NCI-H128 (cell line): ENCODE data around the gene MFGE8.

Experiments used
- DNase-seq: peaks from one replicate; lab custom pipeline; 2025; ENCODE audit not compliant: unreplicated experiment; lab: John Stamatoyannopoulos, UW

Gene MFGE8

GRCh38 chr15:88900309-88900981 lies 12.7 kb downstream of the MFGE8 start:
- no peak for DNase-seq

- DNase-seq, result no peak
These were observed 13.9 kb downstream of the MFGE8 start for GRCh38 chr15:88899251-88899650.

GRCh38 chr15:88898736-88899135 lies 14.4 kb downstream of the MFGE8 start:
- no peak for DNase-seq

- DNase-seq, result no peak
These were observed 15.6 kb downstream of the MFGE8 start for GRCh38 chr15:88897456-88898194.

GRCh38 chr15:88897142-88897455 lies 16.1 kb downstream of the MFGE8 start:
- DNase-seq, result no peak

GRCh38 chr15:88896333-88897033 lies 16.7 kb downstream of the MFGE8 start:
- no peak for DNase-seq

GRCh38 chr15:88894819-88895767 lies 18.1 kb downstream of the MFGE8 start, which contains the start of gene HAPLN3:
TSS of gene HAPLN3 (minus strand) at chr15:88895544. CDS start at chr15:88887298, 8,246 bp downstream.
- DNase-seq, result no peak

GRCh38 chr15:88894348-88894818 lies 18.8 kb downstream of the MFGE8 start:
- no peak for DNase-seq

GRCh38 chr15:88891540-88892254 lies 21.5 kb downstream of the MFGE8 start:
- DNase-seq, result no peak

- DNase-seq, result no peak
These were observed 22.7 kb downstream of the MFGE8 start for GRCh38 chr15:88890495-88890894.

GRCh38 chr15:88888719-88889118 lies 24.5 kb downstream of the MFGE8 start:
- no peak for DNase-seq

- no peak for DNase-seq
These were observed 26.1 kb downstream of the MFGE8 start for GRCh38 chr15:88887068-88887580.

GRCh38 chr15:88882785-88883184 lies 30.4 kb downstream of the MFGE8 start:
- DNase-seq, result no peak

GRCh38 chr15:88881775-88882174 lies 31.4 kb downstream of the MFGE8 start:
- DNase-seq, result no peak

GRCh38 chr15:88880944-88881740 lies 32.0 kb downstream of the MFGE8 start:
- DNase-seq, result no peak

- DNase-seq, result peak; percentile 2
These were observed 34.4 kb downstream of the MFGE8 start for GRCh38 chr15:88878720-88879184.

- no peak for DNase-seq
These were observed 35.3 kb downstream of the MFGE8 start for GRCh38 chr15:88877906-88878305.

- no peak for DNase-seq
These were observed 35.8 kb downstream of the MFGE8 start for GRCh38 chr15:88877415-88877814.

GRCh38 chr15:88876573-88876972 lies 36.6 kb downstream of the MFGE8 start:
- no peak for DNase-seq
